NT2/D1 (cell line): ENCODE data around the gene CCDC57.

Experiments
- YY1 ChIP-seq: IDR thresholded peaks from 2 replicates; pipeline ENCODE4 v1.6.1; 2011; ENCODE audit not compliant: insufficient read length, insufficient read depth
- ZNF274 ChIP-seq: IDR thresholded peaks from 2 replicates; pipeline ENCODE4 v1.6.1; 2011; ENCODE audit warnings: mild to moderate bottlenecking, low read depth, low read length

DNA sequence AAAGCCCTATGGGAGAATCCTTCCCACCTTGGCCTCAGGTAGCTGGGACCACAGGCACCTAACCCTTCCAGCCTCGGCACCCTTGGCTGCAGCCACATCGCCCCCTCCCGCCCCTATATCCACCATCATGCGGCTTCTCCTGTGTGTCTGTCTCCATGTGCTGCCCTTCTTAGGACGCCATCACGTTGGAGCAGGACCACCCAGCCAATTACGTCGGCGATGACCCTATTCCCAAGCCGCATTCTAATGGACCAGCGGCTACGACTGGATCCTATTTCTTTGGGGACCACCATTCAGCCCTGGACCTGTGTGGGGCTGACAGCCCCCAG is 3.3 kb upstream of the CCDC57 start:
- TF ChIP-seq ZNF274 (no peak), YY1 (no peak)
